HCT116 (cell line): ENCODE data around the gene SEMA6A.

ENCODE experiments used
- POLR2AphosphoS5 ChIP-seq: IDR thresholded peaks from 2 replicates; pipeline ENCODE4 v1.6.1; 2011; ENCODE audit warnings: mild to moderate bottlenecking, low read depth, low read length, moderate library complexity
- SRF ChIP-seq: IDR thresholded peaks from 2 replicates; pipeline ENCODE4 v1.6.1; 2012; ENCODE audit warnings: low read depth
- TF ChIP-seq, protein P1 (sequence below): IDR thresholded peaks from 2 replicates; pipeline ENCODE4 v1.6.1; 2012
- TF ChIP-seq, protein P2 (sequence below), 3 experiments: fragments of 200-600 bp in 1 of 3; sonication (generic) in 1 of 3; IDR thresholded peaks in 2 of 3; conservative IDR thresholded peaks in 1 of 3; 2 replicates each; pipeline ENCODE4 v1.5.1; 2012 to 2017; ENCODE audit warnings: low read depth in 2 of 3, low read length in 2 of 3, antibody characterized with exemption in 1 of 3, borderline replicate concordance in 1 of 3, control low read depth in 1 of 3, mild to moderate bottlenecking in 1 of 3, mixed read lengths in 1 of 3, mixed run types in 1 of 3, moderate library complexity in 1 of 3; ENCODE audit not compliant: insufficient read depth in 1 of 3

DNA sequence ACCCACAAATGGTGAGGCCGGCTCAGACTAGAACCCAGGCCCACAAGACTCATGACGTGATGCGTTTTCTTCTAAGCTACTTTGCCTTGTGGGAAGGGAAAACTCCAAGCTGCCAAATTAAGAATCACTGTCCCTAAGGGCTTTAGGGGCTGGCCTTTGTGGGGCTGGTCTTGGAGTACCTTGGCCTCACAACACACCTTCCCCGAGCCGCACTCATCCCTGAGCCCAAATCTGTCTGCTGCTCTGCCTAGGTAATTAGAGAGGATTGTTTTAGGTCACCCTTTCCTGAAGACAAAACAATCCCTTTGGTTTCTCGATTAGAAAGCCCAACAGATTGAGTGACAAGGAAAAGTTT is 137.3 kb downstream of the SEMA6A start:
- TF ChIP-seq, protein P1, sequence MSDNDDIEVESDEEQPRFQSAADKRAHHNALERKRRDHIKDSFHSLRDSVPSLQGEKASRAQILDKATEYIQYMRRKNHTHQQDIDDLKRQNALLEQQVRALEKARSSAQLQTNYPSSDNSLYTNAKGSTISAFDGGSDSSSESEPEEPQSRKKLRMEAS: no peak
- TF ChIP-seq, protein P2, sequence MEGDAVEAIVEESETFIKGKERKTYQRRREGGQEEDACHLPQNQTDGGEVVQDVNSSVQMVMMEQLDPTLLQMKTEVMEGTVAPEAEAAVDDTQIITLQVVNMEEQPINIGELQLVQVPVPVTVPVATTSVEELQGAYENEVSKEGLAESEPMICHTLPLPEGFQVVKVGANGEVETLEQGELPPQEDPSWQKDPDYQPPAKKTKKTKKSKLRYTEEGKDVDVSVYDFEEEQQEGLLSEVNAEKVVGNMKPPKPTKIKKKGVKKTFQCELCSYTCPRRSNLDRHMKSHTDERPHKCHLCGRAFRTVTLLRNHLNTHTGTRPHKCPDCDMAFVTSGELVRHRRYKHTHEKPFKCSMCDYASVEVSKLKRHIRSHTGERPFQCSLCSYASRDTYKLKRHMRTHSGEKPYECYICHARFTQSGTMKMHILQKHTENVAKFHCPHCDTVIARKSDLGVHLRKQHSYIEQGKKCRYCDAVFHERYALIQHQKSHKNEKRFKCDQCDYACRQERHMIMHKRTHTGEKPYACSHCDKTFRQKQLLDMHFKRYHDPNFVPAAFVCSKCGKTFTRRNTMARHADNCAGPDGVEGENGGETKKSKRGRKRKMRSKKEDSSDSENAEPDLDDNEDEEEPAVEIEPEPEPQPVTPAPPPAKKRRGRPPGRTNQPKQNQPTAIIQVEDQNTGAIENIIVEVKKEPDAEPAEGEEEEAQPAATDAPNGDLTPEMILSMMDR (IDR thresholded peaks at IDR 0.05 in 2 of 3, conservative IDR thresholded peaks at IDR 0.05 in 1 of 3; ENCODE audit: borderline replicate concordance in 1 of 3, insufficient read depth in 1 of 3, low read depth in 2 of 3, low read length in 2 of 3): no peak
- no peak for TF ChIP-seq SRF
- TF ChIP-seq POLR2AphosphoS5: no peak
